GM12892 (cell line): Measurements from ENCODE around the gene CYBRD1. TPM values are rescaled to one million over a fixed set of nuclear protein-coding genes. Genes with fewer than 3 reads are reported as not detected.

Experiments
- DNase-seq: peaks from one replicate; pipeline ENCODE4 v3.0.0; 2011; ENCODE audit not compliant: insufficient read length
- FAIRE-seq: peaks from 2 replicates; lab custom pipeline; 2011; peaks lifted over from hg19 to GRCh38; lab: Jason Lieb, UNC
- POLR2A ChIP-seq: IDR thresholded peaks from 2 replicates; pipeline ENCODE4 v1.6.1; 2011; ENCODE audit warnings: low read depth, low read length, control low read depth
- POLR2AphosphoS5 ChIP-seq: IDR thresholded peaks from 2 replicates; pipeline ENCODE4 v1.6.1; 2011; ENCODE audit warnings: low read depth, low read length, control low read depth
- TAF1 ChIP-seq: IDR thresholded peaks from 2 replicates; pipeline ENCODE4 v1.6.1; 2011; ENCODE audit warnings: low read depth, mild to moderate bottlenecking, control low read depth, low read length, borderline replicate concordance
- polyA plus RNA-seq: library from polyadenylated mRNA; unstranded; fragments of >200 nt; gene quantifications from one replicate; pipeline ENCODE4 v1.2.1, GENCODE V29; 2012; ENCODE audit warnings: missing spikeins, inconsistent platforms; ENCODE audit not compliant: missing spikeins

The CYBRD1 gene, protein sequence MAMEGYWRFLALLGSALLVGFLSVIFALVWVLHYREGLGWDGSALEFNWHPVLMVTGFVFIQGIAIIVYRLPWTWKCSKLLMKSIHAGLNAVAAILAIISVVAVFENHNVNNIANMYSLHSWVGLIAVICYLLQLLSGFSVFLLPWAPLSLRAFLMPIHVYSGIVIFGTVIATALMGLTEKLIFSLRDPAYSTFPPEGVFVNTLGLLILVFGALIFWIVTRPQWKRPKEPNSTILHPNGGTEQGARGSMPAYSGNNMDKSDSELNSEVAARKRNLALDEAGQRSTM
- 33.9 TPM for polyA plus RNA-seq

- DNase-seq (peak; percentile 61), FAIRE-seq (peak; percentile 86)
- TF ChIP-seq TAF1 (0 out of 2 replicates have a peak, but pooled peaks have one; percentile 47), POLR2AphosphoS5 (peak; percentile 72; the same call in 1 of the 2 replicates), POLR2A (peak; percentile 77)
Measured at GRCh38 chr2:171522052-171522787, at the start of gene CYBRD1. TSS of gene CYBRD1 (plus strand) at chr2:171522474. CDS start at chr2:171522546, 72 bp downstream.

GRCh38 chr2:171475979-171476378 lies 46.3 kb upstream of the CYBRD1 start:
- TF ChIP-seq TAF1 (no peak), POLR2AphosphoS5 (no peak), POLR2A (no peak)
- DNase-seq (no peak), FAIRE-seq (no peak)

DNA sequence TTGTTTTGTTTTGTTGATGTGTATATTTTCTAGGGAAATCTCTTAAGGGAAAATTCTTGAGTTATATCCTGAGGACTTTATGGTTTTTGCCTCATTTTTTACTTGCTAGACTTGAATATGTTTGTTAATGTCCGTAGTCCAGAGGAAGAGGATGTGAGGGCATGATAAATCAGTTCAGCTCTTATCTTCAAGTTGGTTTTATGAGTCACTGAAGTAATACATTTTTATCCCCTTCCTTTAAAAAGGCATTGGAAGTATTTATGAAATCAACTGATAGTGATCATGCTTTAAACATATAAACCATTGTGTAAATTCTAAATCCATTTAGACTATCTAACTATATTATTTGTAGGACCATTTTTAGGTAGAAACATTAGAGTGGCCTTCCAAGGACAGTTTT lies 43.9 kb upstream of the CYBRD1 start:
- FAIRE-seq (no peak), DNase-seq (no peak)

GRCh38 chr2:171479154-171479814 lies 43.0 kb upstream of the CYBRD1 start:
- FAIRE-seq: peak; percentile 91
- DNase-seq: no peak
- TF ChIP-seq POLR2AphosphoS5: no peak
- no peak for TF ChIP-seq TAF1
- no peak for TF ChIP-seq POLR2A

More for the DNA sequence above, 43.9 kb upstream of the CYBRD1 start:
- TF ChIP-seq TAF1 (no peak), POLR2A (no peak), POLR2AphosphoS5 (no peak)

DNA sequence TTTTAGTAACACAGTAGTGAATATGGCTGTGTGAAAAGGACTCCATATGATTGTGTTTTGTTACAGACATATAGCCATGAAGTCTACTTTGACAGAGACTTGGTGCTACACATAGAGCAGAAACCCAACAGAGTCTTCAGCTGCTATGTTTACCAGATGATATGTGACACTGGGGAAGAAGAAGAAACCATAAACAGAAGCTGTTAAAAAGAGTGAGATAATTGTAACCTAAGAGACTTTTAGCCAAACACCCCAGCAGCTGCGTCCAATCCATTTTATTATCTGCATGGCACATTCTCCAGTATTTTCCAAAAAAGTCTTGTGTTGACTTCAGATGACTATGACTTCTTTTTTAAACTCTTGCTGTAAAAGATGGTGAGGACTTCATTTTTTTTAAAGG lies 41.4 kb upstream of the CYBRD1 start:
- no peak for DNase-seq
- TF ChIP-seq POLR2A (no peak), POLR2AphosphoS5 (no peak), TAF1 (no peak)
- FAIRE-seq: no peak

GRCh38 chr2:171482308-171482707 lies 40.0 kb upstream of the CYBRD1 start:
- TF ChIP-seq POLR2A: no peak
- no peak for TF ChIP-seq TAF1
- TF ChIP-seq POLR2AphosphoS5: no peak
- no peak for DNase-seq
- no peak for FAIRE-seq

DNA sequence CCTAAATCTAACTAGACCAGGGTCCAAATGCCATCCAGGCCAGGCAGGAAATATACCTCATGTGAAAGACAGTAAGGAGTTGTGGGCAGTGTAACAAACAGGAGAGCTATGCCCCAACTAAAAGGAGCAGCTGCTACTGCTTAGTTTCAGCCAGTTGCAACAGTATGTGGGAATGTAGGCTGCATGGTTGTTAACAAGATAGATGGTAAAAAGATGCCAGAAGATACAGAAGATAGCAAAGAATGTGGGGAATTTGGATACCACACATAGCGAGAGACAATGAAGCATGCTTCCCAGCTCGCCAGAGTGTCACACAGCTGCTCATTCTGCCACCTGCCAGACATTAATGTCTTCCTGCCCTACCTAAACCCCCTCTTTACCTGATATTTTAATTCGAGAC lies 39.4 kb upstream of the CYBRD1 start:
- peak; percentile 76 for FAIRE-seq
- TF ChIP-seq TAF1 (no peak), POLR2AphosphoS5 (no peak), POLR2A (no peak)
- no peak for DNase-seq

DNA sequence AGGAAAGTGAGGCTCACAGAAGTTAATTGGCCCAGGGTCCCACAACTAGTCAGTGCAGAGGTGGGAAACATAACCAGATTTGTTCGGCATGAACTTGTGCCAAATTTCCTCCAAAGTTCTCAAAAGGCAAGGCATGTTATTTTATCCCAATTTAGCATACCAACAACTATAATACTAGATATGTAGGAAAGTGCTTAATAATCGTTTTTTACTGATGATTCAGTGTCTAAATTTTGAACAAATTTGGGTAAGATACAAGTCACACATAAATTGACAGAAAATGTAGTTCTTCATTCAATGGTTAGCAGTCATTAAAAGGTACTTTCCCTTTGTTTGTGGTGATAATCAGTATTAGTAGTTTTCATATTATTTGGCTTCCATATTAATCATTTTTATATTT lies 38.5 kb upstream of the CYBRD1 start:
- FAIRE-seq (no peak), DNase-seq (no peak)
- TF ChIP-seq POLR2AphosphoS5 (no peak), TAF1 (no peak), POLR2A (no peak)

DNA sequence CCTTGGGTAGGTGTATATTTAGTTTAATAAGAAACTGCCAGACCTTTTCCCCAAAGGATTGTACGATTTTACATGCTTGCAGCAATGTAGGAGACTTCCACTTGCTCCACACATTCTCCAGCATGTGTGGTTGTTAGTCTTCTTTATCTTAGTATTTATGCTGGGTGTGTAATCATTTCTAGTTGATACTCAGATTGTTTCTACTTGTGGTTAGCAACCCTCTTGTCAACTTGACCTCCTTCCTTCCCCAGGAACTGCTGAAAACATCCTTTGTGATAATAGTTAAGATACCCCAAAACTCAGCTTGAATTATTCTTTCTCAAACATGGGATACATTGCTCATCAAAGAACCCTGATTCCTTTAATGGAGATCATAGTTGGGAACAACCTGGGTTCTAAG lies 37.2 kb upstream of the CYBRD1 start:
- no peak for TF ChIP-seq POLR2AphosphoS5
- TF ChIP-seq TAF1: no peak
- TF ChIP-seq POLR2A: no peak
- FAIRE-seq: no peak
- DNase-seq: no peak

DNA sequence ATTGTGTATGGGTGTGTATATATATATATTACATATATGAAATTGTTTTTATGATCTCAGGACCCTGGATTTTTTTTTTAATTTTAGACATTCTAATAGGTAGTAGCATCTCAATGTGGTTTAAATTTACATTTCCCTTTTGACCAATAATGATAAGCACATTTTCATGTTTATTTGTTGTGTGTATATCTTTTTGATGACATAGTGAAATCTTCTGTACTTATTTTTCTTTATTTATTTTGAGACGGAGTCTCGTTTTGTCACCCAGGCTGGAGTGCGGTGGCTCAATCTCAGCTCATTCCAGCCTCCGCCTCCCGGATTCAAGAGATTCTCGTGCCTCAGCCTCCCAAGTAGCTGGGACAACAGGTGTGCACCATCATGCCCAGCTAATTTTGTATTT lies 35.1 kb upstream of the CYBRD1 start:
- FAIRE-seq: no peak
- no peak for DNase-seq
- TF ChIP-seq POLR2AphosphoS5 (no peak), POLR2A (no peak), TAF1 (no peak)

DNA sequence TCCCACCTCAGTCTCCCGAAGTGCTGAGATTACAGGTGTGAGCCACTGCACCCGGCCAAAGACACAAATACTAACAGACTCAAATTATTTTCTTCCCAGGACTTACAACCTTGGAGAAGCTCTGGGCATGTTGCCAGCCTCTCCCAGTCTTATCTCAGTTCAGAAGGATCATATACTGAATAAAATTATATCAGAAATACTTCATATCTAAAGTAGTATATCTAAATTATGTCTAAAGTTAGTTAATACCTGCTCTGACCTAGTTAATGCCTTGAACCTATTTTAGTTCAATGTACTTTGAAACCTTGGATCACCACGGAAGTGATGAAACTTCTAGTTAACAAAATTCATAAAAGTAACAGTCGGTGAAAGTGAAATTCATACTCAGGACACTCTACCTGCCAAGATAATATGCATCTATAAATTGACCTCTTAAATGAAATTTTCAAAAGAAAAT lies 34.4 kb upstream of the CYBRD1 start:
- DNase-seq (no peak), FAIRE-seq (no peak)
- TF ChIP-seq POLR2AphosphoS5: no peak
- no peak for TF ChIP-seq POLR2A
- TF ChIP-seq TAF1: no peak
